H1 (cell line): ENCODE data around the gene ABCA13. TPM values are rescaled to one million over a fixed set of nuclear protein-coding genes. Genes with fewer than 3 reads are reported as not detected.

Experiments
- CTCF ChIA-PET: fragments of 300-600 bp; sonication (Branson Sonifier 250); formaldehyde crosslinking; loops from one replicate; lab custom pipeline; 2021; ENCODE audit not compliant: partially characterized antibody; lab: Charles Lee
- POLR2A ChIA-PET: fragments of 300-600 bp; sonication (Branson Sonifier 250); formaldehyde crosslinking; loops from one replicate; lab custom pipeline; 2021; ENCODE audit warnings: inconsistent platforms; ENCODE audit not compliant: partially characterized antibody; lab: Charles Lee
- DNase-seq, 2 experiments: peaks; one replicate each; pipeline versions ENCODE4 v3.0.0 to v3.0.0-alpha.2; 2010 to 2022; ENCODE audit warnings: low spot score in 2 of 2, low read depth in 1 of 2, mixed read lengths in 1 of 2
- FAIRE-seq: peaks from 2 replicates; lab custom pipeline; 2011; peaks lifted over from hg19 to GRCh38; lab: Jason Lieb, UNC
- H2AFZ ChIP-seq: 2 replicates; pipeline ENCODE4 v1.8.1; 2012; ENCODE audit warnings: low read length, inconsistent platforms
- H2AK5ac ChIP-seq: 2 replicates; pipeline ENCODE4 v1.6.1; 2013; ENCODE audit warnings: low read depth, low read length
- H2BK120ac ChIP-seq: replicated peaks from 2 replicates; pipeline ENCODE3; 2013; ENCODE audit warnings: low read depth, low read length, inconsistent platforms
- H2BK12ac ChIP-seq: 2 replicates; pipeline ENCODE4 v1.6.1; 2013; ENCODE audit warnings: low read depth, low read length
- H2BK15ac ChIP-seq: 2 replicates; pipeline ENCODE4 v1.6.1; 2013; ENCODE audit warnings: low read length
- H2BK20ac ChIP-seq: 2 replicates; pipeline ENCODE4 v1.6.1; 2013; ENCODE audit warnings: low read length
- H2BK5ac ChIP-seq: 2 replicates; pipeline ENCODE4 v1.6.1; 2013; ENCODE audit warnings: low read depth, low read length
- H3K14ac ChIP-seq: 2 replicates; pipeline ENCODE4 v1.6.1; 2013; ENCODE audit warnings: inconsistent platforms; ENCODE audit not compliant: insufficient read length
- H3K18ac ChIP-seq: 2 replicates; pipeline ENCODE4 v1.6.1; 2013; ENCODE audit warnings: low read length; ENCODE audit errors: extremely low read depth
- H3K23ac ChIP-seq: 2 replicates; pipeline ENCODE4 v1.6.1; 2013; ENCODE audit warnings: inconsistent platforms; ENCODE audit not compliant: insufficient read length
- H3K23me2 ChIP-seq: 2 replicates; pipeline ENCODE4 v1.6.1; 2013; ENCODE audit warnings: low read depth, low read length
- H3K27ac ChIP-seq: 2 replicates; pipeline ENCODE4 v1.6.1; 2011; ENCODE audit warnings: low read depth, low read length, inconsistent platforms
- H3K27me3 ChIP-seq, 4 experiments: replicated peaks in 1 of 4; 1 replicate in 1 of 4; 2 replicates in 3 of 4; pipeline versions ENCODE4 v1.6.1 to v1.8.1; 2011 to 2013; ENCODE audit warnings: low read length in 3 of 4, mild to moderate bottlenecking in 3 of 4, inconsistent platforms in 2 of 4, mixed read lengths in 2 of 4, moderate library complexity in 1 of 4; ENCODE audit not compliant: control insufficient read depth in 3 of 4, insufficient read depth in 3 of 4; ENCODE audit errors: extremely low read depth in 1 of 4
- H3K36me3 ChIP-seq, 4 experiments: 2 replicates each; pipeline versions ENCODE4 v1.6.1 to v1.8.1; 2011 to 2013; ENCODE audit warnings: mild to moderate bottlenecking in 4 of 4, low read length in 3 of 4, moderate library complexity in 2 of 4, control low read depth in 1 of 4, inconsistent platforms in 1 of 4; ENCODE audit not compliant: insufficient read depth in 4 of 4, control insufficient read depth in 2 of 4
- H3K4ac ChIP-seq: replicated peaks from 2 replicates; pipeline ENCODE3; 2013; ENCODE audit warnings: low read length, low read depth, mixed read lengths, inconsistent platforms; ENCODE audit not compliant: insufficient read length
- H3K4me1 ChIP-seq, 4 experiments: replicated peaks in 1 of 4; 1 replicate in 1 of 4; 2 replicates in 3 of 4; pipeline versions ENCODE4 v1.6.1 to v1.8.1; 2011 to 2013; ENCODE audit warnings: low read length in 3 of 4, inconsistent platforms in 2 of 4, mixed read lengths in 1 of 4; ENCODE audit not compliant: insufficient read depth in 4 of 4, control insufficient read depth in 3 of 4
- H3K4me2 ChIP-seq, 2 experiments: 2 replicates each; pipeline versions ENCODE4 v1.6.1 to v1.8.1; 2011 to 2013; ENCODE audit warnings: low read depth in 2 of 2, low read length in 2 of 2, control low read depth in 1 of 2, inconsistent platforms in 1 of 2, mild to moderate bottlenecking in 1 of 2; ENCODE audit not compliant: insufficient read depth in 1 of 2
- H3K4me3 ChIP-seq, 4 experiments: fragments of 200-600, 300-600 bp in 1 of 4; sonication (generic), shearing (Covaris generic), sonication (Bioruptor Twin) in 1 of 4; 2 replicates each; pipeline versions ENCODE4 v1.5.1 to v1.8.1; 2011 to 2016; ENCODE audit warnings: low read length in 4 of 4, low read depth in 3 of 4, control low read depth in 2 of 4, inconsistent platforms in 2 of 4, mild to moderate bottlenecking in 2 of 4, mixed read lengths in 1 of 4, moderate library complexity in 1 of 4; ENCODE audit not compliant: insufficient read depth in 2 of 4; ENCODE audit errors: extremely low read depth in 1 of 4
- H3K56ac ChIP-seq: replicated peaks from 2 replicates; pipeline ENCODE3; 2013; ENCODE audit warnings: low read depth, mild to moderate bottlenecking, mixed read lengths, low read length, inconsistent platforms; ENCODE audit not compliant: insufficient read length
- H3K79me1 ChIP-seq: 2 replicates; pipeline ENCODE4 v1.6.1; 2013; ENCODE audit warnings: low read depth, low read length, control low read depth
- H3K79me2 ChIP-seq, 2 experiments: 2 replicates each; pipeline versions ENCODE4 v1.6.1 to v1.8.1; 2012 to 2013; ENCODE audit warnings: low read length in 2 of 2, mild to moderate bottlenecking in 2 of 2, inconsistent platforms in 1 of 2; ENCODE audit not compliant: insufficient read depth in 2 of 2, control insufficient read depth in 1 of 2
- H3K9ac ChIP-seq, 4 experiments: replicated peaks in 1 of 4; 1 replicate in 1 of 4; 2 replicates in 3 of 4; pipeline versions ENCODE4 v1.6.1 to v1.8.1; 2011 to 2013; ENCODE audit warnings: low read depth in 3 of 4, low read length in 3 of 4, control low read depth in 2 of 4, mild to moderate bottlenecking in 2 of 4, moderate library complexity in 2 of 4, inconsistent platforms in 1 of 4; ENCODE audit errors: extremely low read depth in 1 of 4
- H3K9me3 ChIP-seq, 2 experiments: 2 replicates each; pipeline versions ENCODE4 v1.6.1 to v1.8.1; 2012 to 2013; ENCODE audit warnings: mild to moderate bottlenecking in 2 of 2, moderate library complexity in 2 of 2, control low read depth in 1 of 2, inconsistent platforms in 1 of 2, low read depth in 1 of 2, low read length in 1 of 2, mixed read lengths in 1 of 2; ENCODE audit not compliant: insufficient read depth in 2 of 2
- H4K20me1 ChIP-seq, 2 experiments: replicated peaks in 1 of 2; 2 replicates each; pipeline versions ENCODE3 to v1.8.1; 2011 to 2013; ENCODE audit warnings: inconsistent platforms in 2 of 2, low read length in 2 of 2, mild to moderate bottlenecking in 1 of 2; ENCODE audit not compliant: insufficient read depth in 2 of 2, control insufficient read depth in 1 of 2
- H4K5ac ChIP-seq: 2 replicates; pipeline ENCODE4 v1.6.1; 2013; ENCODE audit warnings: low read length, low read depth, mixed read lengths, inconsistent platforms; ENCODE audit not compliant: insufficient read length
- H4K8ac ChIP-seq: 2 replicates; pipeline ENCODE4 v1.8.0; 2013; ENCODE audit warnings: mild to moderate bottlenecking, moderate library complexity, low read length, inconsistent platforms; ENCODE audit not compliant: insufficient read depth; ENCODE audit errors: extremely low read depth
- H4K91ac ChIP-seq: replicated peaks from 2 replicates; pipeline ENCODE3; 2013; ENCODE audit warnings: low read length, mixed read lengths, inconsistent platforms; ENCODE audit not compliant: insufficient read length
- BACH1 ChIP-seq: IDR thresholded peaks from 2 replicates; pipeline ENCODE4 v1.6.1; 2012; ENCODE audit warnings: low read length, improper control_type of control experiment
- CEBPB ChIP-seq: IDR thresholded peaks from 2 replicates; pipeline ENCODE4 v1.6.1; 2012; ENCODE audit warnings: low read depth, low read length
- CREB1 ChIP-seq: IDR thresholded peaks from 2 replicates; pipeline ENCODE4 v1.6.1; 2012; ENCODE audit warnings: inconsistent platforms
- EGR1 ChIP-seq: IDR thresholded peaks from 2 replicates; pipeline ENCODE4 v1.6.1; 2011; ENCODE audit warnings: low read depth, low read length, borderline replicate concordance
- KDM1A ChIP-seq: fragments of 200-600, 300-600 bp; sonication (generic); IDR thresholded peaks from 2 replicates; pipeline ENCODE4 v1.7.1; 2016; ENCODE audit warnings: mild to moderate bottlenecking, low read length, borderline replicate concordance
- KDM5A ChIP-seq: fragments of 200-600 bp; IDR thresholded peaks from 2 replicates; pipeline ENCODE4 v1.7.1; 2012; ENCODE audit warnings: mild to moderate bottlenecking, low read length, inconsistent platforms, mixed read lengths
- MAFK ChIP-seq: IDR thresholded peaks from 2 replicates; pipeline ENCODE4 v1.6.1; 2012; ENCODE audit warnings: low read depth, mild to moderate bottlenecking, improper control_type of control experiment, low read length
- NANOG ChIP-seq: IDR thresholded peaks from 2 replicates; pipeline ENCODE4 v1.6.1; 2011; ENCODE audit warnings: low read length, low read depth, mild to moderate bottlenecking, inconsistent platforms; ENCODE audit not compliant: insufficient read depth, poor library complexity, severe bottlenecking
- POLR2A ChIP-seq, 2 experiments: IDR thresholded peaks; 1 replicate in 1 of 2; 2 replicates in 1 of 2; pipeline ENCODE4 v1.6.1; 2011; ENCODE audit warnings: low read depth in 2 of 2, low read length in 2 of 2, mild to moderate bottlenecking in 2 of 2; ENCODE audit errors: control extremely low read depth in 1 of 2
- RAD21 ChIP-seq, 2 experiments: IDR thresholded peaks in 1 of 2; conservative IDR thresholded peaks in 1 of 2; 2 replicates each; pipeline ENCODE4 v1.6.1; 2011; ENCODE audit warnings: low read depth in 2 of 2, low read length in 2 of 2, improper control_type of control experiment in 1 of 2, inconsistent platforms in 1 of 2, mild to moderate bottlenecking in 1 of 2, moderate library complexity in 1 of 2
- RBBP5 ChIP-seq: IDR thresholded peaks from 2 replicates; pipeline ENCODE4 v1.7.1; 2012; ENCODE audit warnings: low read depth, mild to moderate bottlenecking, inconsistent platforms, low read length, moderate library complexity, borderline replicate concordance
- RXRA ChIP-seq: IDR thresholded peaks from 2 replicates; pipeline ENCODE4 v1.6.1; 2011; ENCODE audit warnings: low read depth, mild to moderate bottlenecking, low read length, moderate library complexity; ENCODE audit not compliant: insufficient read depth
- SAP30 ChIP-seq: fragments of 300-600 bp; sonication (generic); IDR thresholded peaks from 2 replicates; pipeline ENCODE4 v1.7.1; 2012; ENCODE audit warnings: low read length, moderate library complexity, mild to moderate bottlenecking, inconsistent platforms; ENCODE audit not compliant: insufficient read depth, insufficient replicate concordance
- SP2 ChIP-seq: IDR thresholded peaks from 2 replicates; pipeline ENCODE4 v1.6.1; 2012; ENCODE audit warnings: mild to moderate bottlenecking, low read length, inconsistent platforms
- SP4 ChIP-seq: IDR thresholded peaks from 2 replicates; pipeline ENCODE4 v1.6.1; 2012; ENCODE audit warnings: low read length, inconsistent platforms
- WGBS, 2 experiments: shearing (Covaris generic) in 1 of 2; methylation state at CpG; one replicate each; pipeline versions ENCODE4 v1.1.6 to v1.1.7; 2013 to 2015; ENCODE audit warnings: low lambda C conversion rate in 2 of 2, mixed read lengths in 2 of 2, inconsistent platforms in 1 of 2, low coverage in 1 of 2, missing lambda C conversion rate in 1 of 2; ENCODE audit not compliant: insufficient replicate concordance in 2 of 2, insufficient coverage in 1 of 2, insufficient read length in 1 of 2; ENCODE audit errors: extremely low coverage in 1 of 2, missing lambda C conversion rate in 1 of 2; 5-methylcytosine and 5-hydroxymethylcytosine counted together
- polyA plus RNA-seq, 7 experiments: library from polyadenylated mRNA; depleted of rRNA in 3 of 7; stranded (reverse) in 5 of 7; unstranded in 2 of 7; fragments of >200 nt in 5 of 7; fragments of 200-250 nt in 2 of 7; gene quantifications; 1 replicate in 5 of 7; 2 replicates in 1 of 7; 4 replicates in 1 of 7; pipeline versions ENCODE4 v1.2.1 to v1.2.3, GENCODE V29; 2011 to 2013; ENCODE audit warnings: missing spikeins in 2 of 7, mixed read lengths in 2 of 7
- total RNA-seq: library from RNA; stranded (reverse); fragmentation: NEBNext Ultra II Directional; extraction: Animal tissue kit (Norgen Biotek cat#: 25700); gene quantifications from 2 replicates; pipeline ENCODE4 v1.2.1, GENCODE V29; 2021

The ABCA13 gene
- total and polyA plus RNA-seq, 2 of the 8 experiments (the other 6 are each of a cell fraction or from before 2014, with no cell fraction given) = 0.07 to 0.09 TPM

DNA sequence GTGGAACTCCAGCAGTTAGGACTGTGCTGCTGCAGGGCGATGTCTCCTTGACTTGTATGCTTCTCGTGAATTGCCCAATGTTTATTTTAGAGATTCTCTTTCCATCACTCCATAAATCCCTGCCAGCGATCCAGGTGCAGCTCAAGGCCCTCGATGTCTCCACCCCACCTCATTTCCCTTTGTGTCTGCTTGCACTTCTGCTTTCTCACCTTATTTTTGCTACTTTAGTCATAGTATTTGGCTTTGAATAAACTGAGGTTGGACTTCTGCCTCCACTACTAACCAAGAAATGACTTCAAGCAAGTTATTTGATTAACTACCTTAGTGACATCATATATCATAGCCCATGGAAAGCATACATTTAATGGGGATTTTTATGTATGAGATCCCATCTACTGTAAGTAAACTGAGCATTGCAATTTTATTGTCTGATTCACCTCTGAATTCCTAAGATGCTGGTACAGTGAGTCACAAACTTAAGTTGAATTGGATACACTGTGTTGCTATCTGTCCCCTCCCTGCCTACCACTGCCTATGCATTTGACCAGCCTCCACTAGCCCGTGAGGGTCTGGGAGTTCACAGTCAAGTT is 255.8 kb downstream of the ABCA13 start:
- Histone ChIP-seq H3K27ac (no peak overlapping the region), H3K18ac (no peak overlapping the region), H3K4me1 (0 out of 7 replicates have a peak, but pooled peaks cover 0 to 2% (median 0%) of the 10 kb centered on the region in 4 experiments), H3K23ac (no peak overlapping the region), H2AFZ (no peak overlapping the region), H3K23me2 (no peaks in the 10 kb centered on the region), H2BK120ac (no peak overlapping the region), H3K14ac (no peak overlapping the region), H3K9ac (no peak overlapping the region), H2AK5ac (no peak overlapping the region), H3K79me2 (no peaks in the 10 kb centered on the region), H4K20me1 (no peaks in the 10 kb centered on the region), H3K9me3 (no peaks in the 10 kb centered on the region), H3K36me3 (no peaks in the 10 kb centered on the region), H3K4me2 (no peak overlapping the region), H3K79me1 (no peaks in the 10 kb centered on the region), H3K27me3 (no peaks in the 10 kb centered on the region), H4K8ac (no peak overlapping the region), H3K56ac (no peak overlapping the region), H2BK20ac (no peak overlapping the region), H3K4ac (no peak overlapping the region), H3K4me3 (no peak overlapping the region), H4K5ac (no peak overlapping the region), H4K91ac (no peak overlapping the region), H2BK15ac (no peak overlapping the region), H2BK5ac (no peak overlapping the region), H2BK12ac (no peak overlapping the region)
- FAIRE-seq = no peak
- ChIA-PET CTCF (interaction anchor here (2.1 kb wide), 1 partner anchor 448 kb away, joined by 8 read pairs; no protein-coding TSS in a partner anchor), POLR2A (no interaction called here)
- TF ChIP-seq KDM1A (no peak), SAP30 (no peak), RBBP5 (no peak), BACH1 (no peak), NANOG (no peak), RXRA (no peak), EGR1 (no peak), KDM5A (no peak), SP2 (no peak), POLR2A (IDR thresholded peaks at IDR 0.05; ENCODE audit: control extremely low read depth in 1 of 2, low read depth in 2 of 2, low read length in 2 of 2) (no peak), MAFK (no peak), CEBPB (no peak), SP4 (no peak), CREB1 (no peak), RAD21 (IDR thresholded peaks at IDR 0.05 in 1 of 2, conservative IDR thresholded peaks at IDR 0.05 in 1 of 2; ENCODE audit: low read depth in 2 of 2, low read length in 2 of 2) (no peak)
- DNase-seq = no peak
- 97% methylated on average over 5 of the region's 5 CpGs; no CpG with 5 or more reads in 1 of the 2 experiments for WGBS, 2 experiments
